ENCODE measurements around the gene F2RL2. TPM values are rescaled to one million over a fixed set of nuclear protein-coding genes. Genes with fewer than 3 reads are reported as not detected.

The F2RL2 gene, protein sequence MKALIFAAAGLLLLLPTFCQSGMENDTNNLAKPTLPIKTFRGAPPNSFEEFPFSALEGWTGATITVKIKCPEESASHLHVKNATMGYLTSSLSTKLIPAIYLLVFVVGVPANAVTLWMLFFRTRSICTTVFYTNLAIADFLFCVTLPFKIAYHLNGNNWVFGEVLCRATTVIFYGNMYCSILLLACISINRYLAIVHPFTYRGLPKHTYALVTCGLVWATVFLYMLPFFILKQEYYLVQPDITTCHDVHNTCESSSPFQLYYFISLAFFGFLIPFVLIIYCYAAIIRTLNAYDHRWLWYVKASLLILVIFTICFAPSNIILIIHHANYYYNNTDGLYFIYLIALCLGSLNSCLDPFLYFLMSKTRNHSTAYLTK
- total RNA-seq (2022; extraction: Qiagen RNA extraction; ENCODE audit: low read depth) = 4.9 to 6.8 TPM (median 5.4 TPM) in 5 replicates

GRCh38 chr5:76622973-76623596 lies at the start of gene F2RL2:
TSS of gene F2RL2 (minus strand) at chr5:76623403. CDS start at chr5:76623230, 173 bp downstream.

Other genes starting within 250 kb of the F2RL2 start
- 1.1 to 1.7 TPM (median 1.3 TPM) in 5 replicates for gene IQGAP2, start 220.1 kb downstream of the F2RL2 start, total RNA-seq (2022; extraction: Qiagen RNA extraction; ENCODE audit: low read depth)
- 35.2 to 56.9 TPM (median 52.2 TPM) in 5 replicates for gene F2R, start 92.7 kb upstream of the F2RL2 start, total RNA-seq (2022; extraction: Qiagen RNA extraction; ENCODE audit: low read depth)
- gene F2RL1, start 195.6 kb upstream of the F2RL2 start, total RNA-seq (2022; extraction: Qiagen RNA extraction; ENCODE audit: low read depth) = 238 to 332 TPM (median 276 TPM) in 5 replicates
- not detected in 5 replicates for gene S100Z, start 226.6 kb upstream of the F2RL2 start, total RNA-seq (2022; extraction: Qiagen RNA extraction; ENCODE audit: low read depth)

Measured in A549 treated with CpdA at 1 μM for 4 hours (cell line).